ENCODE results near the gene PPP2R3A. TPM values are rescaled to one million over a fixed set of nuclear protein-coding genes. Genes with fewer than 3 reads are reported as not detected.

The PPP2R3A gene
- total and polyA plus RNA-seq, 7 experiments from 2014 or later, result 0.13 to 0.89 (median 0.40) TPM; not detected in 1

DNA sequence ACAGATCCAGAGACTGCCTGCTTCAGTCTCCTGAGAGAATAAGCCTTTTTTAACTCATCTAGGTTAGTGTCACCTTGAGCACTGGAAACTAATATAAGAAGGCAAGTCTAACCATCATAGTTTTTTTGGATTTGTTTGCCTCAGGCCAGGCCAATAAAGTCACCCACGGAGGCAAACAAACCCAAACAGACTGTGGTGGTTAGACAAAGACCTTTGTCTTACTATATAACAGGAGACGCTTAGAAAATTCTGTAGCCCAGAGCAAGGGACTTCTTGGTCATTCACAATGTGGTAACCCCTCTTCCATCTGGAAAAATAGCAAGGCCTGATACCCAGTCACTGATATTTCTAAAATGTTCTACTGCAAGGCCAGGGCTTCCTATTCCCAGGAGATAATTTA, 45.3 kb upstream of the PPP2R3A start:
- no peaks in the 10 kb centered on the region for H3K4me1 Mint-ChIP-seq
- intact Hi-C loops (cut with micrococcal nuclease), result no loop called here
- no peaks in the 10 kb centered on the region for H3K4me1 ChIP-seq (ENCODE audit: control insufficient read depth in 2 of 2, insufficient read depth in 2 of 2, low read length in 2 of 2)
- H3K36me3 ChIP-seq (ENCODE audit: control insufficient read depth in 2 of 3, insufficient read depth in 3 of 3, low read length in 3 of 3), result no peaks in the 10 kb centered on the region
- CTCF ChIA-PET, result no interaction called here
- POLR2A ChIA-PET, result no interaction called here
- no peak for DNase-seq
- no peaks in the 10 kb centered on the region for H3K27me3 ChIP-seq (ENCODE audit: control insufficient read depth in 2 of 2, insufficient read depth in 2 of 2, low read length in 2 of 2)
- H3K27ac Mint-ChIP-seq, result no peak overlapping the region
- H3K27me3 Mint-ChIP-seq, result peaks cover 0 to 23% (median 6%) of the 10 kb centered on the region in 5 donors
- no peak overlapping the region for H3K4me3 Mint-ChIP-seq
- no peak overlapping the region for H3K4me3 ChIP-seq (ENCODE audit: low read length)
- H3K9me3 Mint-ChIP-seq, result peaks cover 0 to 14% (median 0%) of the 10 kb centered on the region in 11 donors
- no peak overlapping the region for H3K27ac ChIP-seq (ENCODE audit: low read depth, low read length)
- H3K36me3 Mint-ChIP-seq, result no peaks in the 10 kb centered on the region
- H3K9me3 ChIP-seq (ENCODE audit: control insufficient read depth in 2 of 3, low read length in 3 of 3), result no peaks in the 10 kb centered on the region
- ATAC-seq, result no peak

DNA sequence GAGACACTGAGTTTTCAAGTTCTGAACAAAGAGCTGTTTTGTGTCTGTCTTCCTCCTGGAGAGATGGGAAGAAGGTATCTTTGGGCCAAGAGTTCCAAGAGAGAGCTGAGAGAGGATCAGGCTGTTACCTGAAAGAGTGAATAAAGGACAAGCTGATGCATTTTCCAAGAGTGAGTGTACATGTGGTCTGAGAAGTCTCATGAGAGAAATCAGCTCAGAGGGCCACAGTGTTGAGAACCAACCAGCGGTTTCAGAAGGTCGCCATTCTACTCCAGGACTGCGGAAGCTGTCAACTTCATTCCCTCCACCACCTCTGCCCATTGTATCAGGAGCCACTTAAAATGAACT, 42.7 kb upstream of the PPP2R3A start:
- H3K4me3 ChIP-seq (ENCODE audit: low read length), result no peak overlapping the region
- peaks cover 0 to 15% (median 0%) of the 10 kb centered on the region in 11 donors for H3K9me3 Mint-ChIP-seq
- no peak overlapping the region for H3K27ac Mint-ChIP-seq
- no peaks in the 10 kb centered on the region for H3K4me1 Mint-ChIP-seq
- no peaks in the 10 kb centered on the region for H3K36me3 Mint-ChIP-seq
- ATAC-seq (no peak), DNase-seq (no peak)
- ChIA-PET CTCF (no interaction called here), POLR2A (no interaction called here)
- no peak overlapping the region for H3K4me3 Mint-ChIP-seq
- H3K27me3 ChIP-seq (ENCODE audit: control insufficient read depth in 2 of 2, insufficient read depth in 2 of 2, low read length in 2 of 2), result no peaks in the 10 kb centered on the region
- no peak overlapping the region for H3K27ac ChIP-seq (ENCODE audit: low read depth, low read length)
- H3K27me3 Mint-ChIP-seq, result peaks cover 0 to 17% (median 12%) of the 10 kb centered on the region in 5 donors
- no peaks in the 10 kb centered on the region for H3K9me3 ChIP-seq (ENCODE audit: control insufficient read depth in 2 of 3, low read length in 3 of 3)
- intact Hi-C loops (cut with micrococcal nuclease), result no loop called here
- H3K36me3 ChIP-seq (ENCODE audit: control insufficient read depth in 2 of 3, insufficient read depth in 3 of 3, low read length in 3 of 3), result no peaks in the 10 kb centered on the region
- H3K4me1 ChIP-seq (ENCODE audit: control insufficient read depth in 2 of 2, insufficient read depth in 2 of 2, low read length in 2 of 2), result no peaks in the 10 kb centered on the region

DNA sequence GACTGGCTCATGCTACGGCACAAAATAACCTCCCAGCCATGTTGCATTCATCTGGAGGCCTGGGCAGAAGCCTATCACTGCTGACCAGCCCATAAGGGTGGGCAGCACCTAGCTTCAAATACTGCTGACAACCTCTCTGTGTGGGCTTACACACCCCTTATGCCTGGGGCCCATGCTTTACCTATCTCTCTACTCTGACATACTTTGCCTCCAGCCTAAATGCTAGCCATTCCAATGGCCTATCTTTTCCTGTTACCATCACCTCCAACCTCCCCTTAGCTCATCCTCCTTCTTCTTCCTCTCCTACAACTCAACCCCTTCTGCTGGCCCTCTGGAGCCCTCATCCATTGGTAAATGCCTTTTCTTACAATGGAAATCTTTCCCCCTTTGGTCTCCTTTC, 41.0 kb upstream of the PPP2R3A start:
- CTCF ChIA-PET, result no interaction called here
- no peaks in the 10 kb centered on the region for H3K9me3 ChIP-seq (ENCODE audit: control insufficient read depth in 2 of 3, low read length in 3 of 3)
- Mint-ChIP-seq H3K27ac (no peak overlapping the region), H3K4me1 (no peaks in the 10 kb centered on the region), H3K9me3 (peaks cover 0 to 11% (median 0%) of the 10 kb centered on the region in 11 donors), H3K36me3 (no peaks in the 10 kb centered on the region), H3K4me3 (no peak overlapping the region), H3K27me3 (peaks cover 0 to 13% (median 4%) of the 10 kb centered on the region in 5 donors)
- H3K4me3 ChIP-seq (ENCODE audit: low read length), result no peak overlapping the region
- no peaks in the 10 kb centered on the region for H3K27me3 ChIP-seq (ENCODE audit: control insufficient read depth in 2 of 2, insufficient read depth in 2 of 2, low read length in 2 of 2)
- H3K27ac ChIP-seq (ENCODE audit: low read depth, low read length), result no peak overlapping the region
- intact Hi-C loops (cut with micrococcal nuclease), result no loop called here
- DNase-seq (no peak), ATAC-seq (no peak)
- H3K36me3 ChIP-seq (ENCODE audit: control insufficient read depth in 2 of 3, insufficient read depth in 3 of 3, low read length in 3 of 3), result no peaks in the 10 kb centered on the region
- POLR2A ChIA-PET, result no interaction called here
- H3K4me1 ChIP-seq (ENCODE audit: control insufficient read depth in 2 of 2, insufficient read depth in 2 of 2, low read length in 2 of 2), result no peaks in the 10 kb centered on the region

DNA sequence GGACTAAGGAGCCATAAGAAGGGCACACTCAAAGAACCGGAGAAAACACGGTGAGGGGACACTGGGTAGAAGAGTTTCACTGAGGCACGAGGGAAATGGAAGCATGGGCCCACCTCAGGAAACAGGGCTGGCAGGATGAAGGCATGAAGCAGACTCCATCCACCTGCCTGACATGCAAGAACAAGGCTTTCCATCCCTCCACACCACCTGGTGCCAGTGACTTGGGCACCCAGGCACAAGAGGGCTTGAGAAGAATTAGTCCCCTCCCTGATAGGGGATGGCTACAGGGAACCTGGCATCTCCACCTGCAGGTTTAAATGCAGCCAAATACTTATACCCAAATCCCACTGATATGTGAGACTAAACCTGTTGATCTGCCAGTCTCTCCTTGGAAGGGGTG, 38.9 kb upstream of the PPP2R3A start:
- POLR2A ChIA-PET, result no interaction called here
- Mint-ChIP-seq H3K27ac (no peak overlapping the region), H3K27me3 (peaks cover 0 to 13% (median 4%) of the 10 kb centered on the region in 5 donors), H3K36me3 (no peaks in the 10 kb centered on the region), H3K4me1 (no peaks in the 10 kb centered on the region), H3K9me3 (peaks cover 0 to 9% (median 0%) of the 10 kb centered on the region in 11 donors), H3K4me3 (no peak overlapping the region)
- no peak for DNase-seq
- CTCF ChIA-PET, result no interaction called here
- Histone ChIP-seq H3K4me1 (ENCODE audit: control insufficient read depth in 2 of 2, insufficient read depth in 2 of 2, low read length in 2 of 2) (no peaks in the 10 kb centered on the region), H3K27me3 (ENCODE audit: control insufficient read depth in 2 of 2, insufficient read depth in 2 of 2, low read length in 2 of 2) (no peaks in the 10 kb centered on the region), H3K9me3 (ENCODE audit: control insufficient read depth in 2 of 3, low read length in 3 of 3) (no peaks in the 10 kb centered on the region), H3K27ac (ENCODE audit: low read depth, low read length) (no peak overlapping the region), H3K36me3 (ENCODE audit: control insufficient read depth in 2 of 3, insufficient read depth in 3 of 3, low read length in 3 of 3) (no peaks in the 10 kb centered on the region), H3K4me3 (ENCODE audit: low read length) (no peak overlapping the region)
- intact Hi-C loops (cut with micrococcal nuclease), result no loop called here
- ATAC-seq, result no peak

DNA sequence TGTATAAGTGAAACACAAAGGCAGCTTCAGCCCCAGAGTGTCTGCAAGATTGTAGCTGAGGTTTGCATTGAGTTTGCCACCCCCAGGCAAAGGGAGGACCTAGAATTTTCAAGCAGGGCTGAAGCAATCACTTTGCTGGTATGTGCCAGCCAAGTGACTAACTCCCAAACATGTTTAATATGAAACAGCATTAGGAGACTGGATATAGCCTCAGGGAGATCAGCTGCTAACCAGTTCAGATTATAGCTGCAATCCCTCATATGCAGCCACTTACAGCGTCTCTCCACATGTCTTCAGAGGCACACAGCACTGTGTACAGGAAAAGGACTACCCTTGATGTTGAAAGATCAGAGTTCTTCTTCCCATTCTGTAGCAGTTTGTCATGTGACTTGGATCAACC, 38.4 kb upstream of the PPP2R3A start:
- Mint-ChIP-seq H3K4me3 (no peak overlapping the region), H3K27ac (no peak overlapping the region), H3K9me3 (peaks cover 0 to 9% (median 0%) of the 10 kb centered on the region in 11 donors), H3K36me3 (no peaks in the 10 kb centered on the region), H3K4me1 (no peaks in the 10 kb centered on the region), H3K27me3 (peaks cover 0 to 13% (median 4%) of the 10 kb centered on the region in 5 donors)
- Histone ChIP-seq H3K4me3 (ENCODE audit: low read length) (no peak overlapping the region), H3K27ac (ENCODE audit: low read depth, low read length) (no peak overlapping the region), H3K4me1 (ENCODE audit: control insufficient read depth in 2 of 2, insufficient read depth in 2 of 2, low read length in 2 of 2) (no peaks in the 10 kb centered on the region), H3K9me3 (ENCODE audit: control insufficient read depth in 2 of 3, low read length in 3 of 3) (no peaks in the 10 kb centered on the region), H3K27me3 (ENCODE audit: control insufficient read depth in 2 of 2, insufficient read depth in 2 of 2, low read length in 2 of 2) (no peaks in the 10 kb centered on the region), H3K36me3 (ENCODE audit: control insufficient read depth in 2 of 3, insufficient read depth in 3 of 3, low read length in 3 of 3) (no peaks in the 10 kb centered on the region)
- CTCF ChIA-PET, result no interaction called here
- no peak for DNase-seq
- intact Hi-C loops (cut with micrococcal nuclease), result no loop called here
- no peak for ATAC-seq
- POLR2A ChIA-PET, result no interaction called here

DNA sequence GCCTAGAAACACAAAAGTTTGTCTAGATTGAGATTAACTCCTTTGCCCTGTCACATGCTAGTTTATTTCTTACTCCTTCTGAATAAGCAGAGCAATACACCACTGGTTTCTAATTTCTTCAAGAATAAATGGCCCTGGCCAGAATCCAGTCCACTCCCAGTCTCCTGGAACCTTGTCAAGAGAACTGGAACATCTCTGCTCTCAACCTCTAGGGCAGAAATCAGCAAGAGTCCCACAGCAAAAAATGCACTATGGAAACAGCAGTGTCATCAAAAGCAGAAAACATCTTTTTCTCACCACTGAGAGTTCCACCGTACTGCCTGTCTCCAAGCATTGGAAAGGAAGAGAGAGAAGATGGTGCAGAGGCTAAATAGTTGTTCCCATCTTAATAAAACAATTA, 35.9 kb upstream of the PPP2R3A start:
- no peaks in the 10 kb centered on the region for H3K36me3 ChIP-seq (ENCODE audit: control insufficient read depth in 2 of 3, insufficient read depth in 3 of 3, low read length in 3 of 3)
- no peaks in the 10 kb centered on the region for H3K9me3 ChIP-seq (ENCODE audit: control insufficient read depth in 2 of 3, low read length in 3 of 3)
- no peaks in the 10 kb centered on the region for H3K27me3 ChIP-seq (ENCODE audit: control insufficient read depth in 2 of 2, insufficient read depth in 2 of 2, low read length in 2 of 2)
- no peak overlapping the region for H3K27ac Mint-ChIP-seq
- ATAC-seq (no peak), DNase-seq (no peak)
- no peak overlapping the region for H3K27ac ChIP-seq (ENCODE audit: low read depth, low read length)
- H3K27me3 Mint-ChIP-seq, result peaks cover 0 to 13% (median 4%) of the 10 kb centered on the region in 5 donors
- no peaks in the 10 kb centered on the region for H3K4me1 ChIP-seq (ENCODE audit: control insufficient read depth in 2 of 2, insufficient read depth in 2 of 2, low read length in 2 of 2)
- no peaks in the 10 kb centered on the region for H3K4me1 Mint-ChIP-seq
- peaks cover 0 to 6% (median under 1%) of the 10 kb centered on the region in 11 donors for H3K9me3 Mint-ChIP-seq
- H3K4me3 ChIP-seq (ENCODE audit: low read length), result no peak overlapping the region
- POLR2A ChIA-PET, result no interaction called here
- no peak overlapping the region for H3K4me3 Mint-ChIP-seq
- H3K36me3 Mint-ChIP-seq, result no peaks in the 10 kb centered on the region
- intact Hi-C loops (cut with micrococcal nuclease), result no loop called here
- CTCF ChIA-PET, result no interaction called here

DNA sequence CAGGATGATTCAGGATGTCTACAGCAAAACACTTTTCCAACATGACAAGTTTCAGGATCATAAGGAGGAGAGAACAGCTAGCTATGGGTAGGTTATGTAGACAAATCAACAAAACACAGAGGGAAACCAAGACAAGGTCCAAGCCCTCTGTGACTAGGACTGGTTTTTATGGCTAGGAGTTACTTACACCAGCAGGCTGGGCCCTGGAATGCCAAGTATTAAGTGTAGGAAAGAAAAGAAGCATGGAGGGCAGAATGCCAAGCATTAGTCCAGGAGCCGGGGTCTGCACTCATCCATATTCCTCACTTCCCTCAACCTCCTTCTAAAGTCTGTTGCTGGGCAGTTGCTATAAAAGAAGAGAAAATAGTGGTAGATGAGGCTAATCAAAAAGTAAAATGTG, 35.3 kb upstream of the PPP2R3A start:
- H3K9me3 Mint-ChIP-seq, result peaks cover 0 to 8% (median 2%) of the 10 kb centered on the region in 11 donors
- Histone ChIP-seq H3K9me3 (ENCODE audit: control insufficient read depth in 2 of 3, low read length in 3 of 3) (no peaks in the 10 kb centered on the region), H3K4me3 (ENCODE audit: low read length) (no peak overlapping the region), H3K27me3 (ENCODE audit: control insufficient read depth in 2 of 2, insufficient read depth in 2 of 2, low read length in 2 of 2) (no peaks in the 10 kb centered on the region), H3K4me1 (ENCODE audit: control insufficient read depth in 2 of 2, insufficient read depth in 2 of 2, low read length in 2 of 2) (no peaks in the 10 kb centered on the region), H3K36me3 (ENCODE audit: control insufficient read depth in 2 of 3, insufficient read depth in 3 of 3, low read length in 3 of 3) (no peaks in the 10 kb centered on the region), H3K27ac (ENCODE audit: low read depth, low read length) (no peak overlapping the region)
- no peaks in the 10 kb centered on the region for H3K4me1 Mint-ChIP-seq
- ATAC-seq (no peak), DNase-seq (no peak)
- H3K27ac Mint-ChIP-seq, result no peak overlapping the region
- intact Hi-C loops (cut with micrococcal nuclease), result no loop called here
- POLR2A ChIA-PET, result no interaction called here
- CTCF ChIA-PET, result no interaction called here
- H3K36me3 Mint-ChIP-seq, result no peaks in the 10 kb centered on the region
- no peak overlapping the region for H3K4me3 Mint-ChIP-seq
- H3K27me3 Mint-ChIP-seq, result peaks cover 0 to 10% (median 4%) of the 10 kb centered on the region in 5 donors

Measured in naive thymus-derived CD4-positive, alpha-beta T cell (primary cell).